Erythroblast (primary cell): ENCODE measurements around the gene FARP1.

Experiments used
- GATA1 ChIP-seq: IDR thresholded peaks from 2 replicates; pipeline ENCODE4 v1.6.1; 2011; ENCODE audit warnings: low read depth, mild to moderate bottlenecking, control low read depth, low read length, moderate library complexity
- POLR2A ChIP-seq: IDR thresholded peaks from 2 replicates; pipeline ENCODE4 v1.6.1; 2011; ENCODE audit warnings: mild to moderate bottlenecking, low read length

GRCh38 chr13:98192008-98192407 lies 49.1 kb downstream of the FARP1 start:
- TF ChIP-seq POLR2A (no peak), GATA1 (no peak)
